Fibroblast of upper back skin (primary cell): ENCODE measurements around the gene IQGAP1.
"Not testable (repeated sequence)": the region's sequence is repeated elsewhere in the genome, so short reads cannot be mapped to it uniquely, and the experiment has no call there.

Experiments
- DNase-seq: peaks from one replicate; pipeline ENCODE4 v3.0.0-alpha.2; 2013

Gene IQGAP1

DNA sequence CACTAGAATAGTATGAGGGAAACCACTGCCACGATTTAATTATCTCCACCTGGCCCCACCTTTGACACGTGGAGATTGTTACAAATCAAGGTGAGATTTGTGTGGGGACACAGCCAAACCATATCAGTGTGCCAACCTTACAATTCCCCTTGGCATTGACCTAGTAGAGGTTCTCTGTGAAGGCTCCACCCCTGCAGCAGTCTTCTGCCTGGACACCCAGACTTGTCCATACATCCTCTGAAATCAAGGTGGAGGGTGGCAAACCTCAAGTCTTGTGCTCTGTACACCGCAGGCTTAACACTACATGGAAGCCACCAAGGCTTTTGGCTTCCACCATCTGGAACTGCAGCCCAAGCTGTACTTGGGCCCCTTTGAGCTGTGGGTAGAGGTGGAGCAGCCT is 8.8 kb upstream of the IQGAP1 start:
- DNase-seq: no peak

DNA sequence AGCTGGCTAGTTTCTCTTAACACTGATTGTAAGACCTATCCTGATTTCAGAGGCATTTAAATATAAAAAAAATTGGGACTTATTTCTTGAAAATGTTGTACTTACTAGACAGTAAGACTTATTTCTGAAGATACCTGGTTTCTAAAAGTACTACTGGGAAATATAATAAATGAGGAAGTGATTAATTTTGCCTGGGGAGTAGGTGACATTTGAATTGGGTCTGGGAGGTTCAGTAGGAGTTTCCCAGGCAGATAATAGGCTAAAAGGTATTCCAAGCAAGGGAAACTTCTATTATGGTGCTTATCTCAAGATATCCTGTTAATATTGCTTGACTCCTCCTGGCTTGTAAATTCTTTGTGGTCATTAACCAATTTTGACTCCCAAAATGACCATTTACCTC is 6.5 kb upstream of the IQGAP1 start:
- DNase-seq: no peak

DNA sequence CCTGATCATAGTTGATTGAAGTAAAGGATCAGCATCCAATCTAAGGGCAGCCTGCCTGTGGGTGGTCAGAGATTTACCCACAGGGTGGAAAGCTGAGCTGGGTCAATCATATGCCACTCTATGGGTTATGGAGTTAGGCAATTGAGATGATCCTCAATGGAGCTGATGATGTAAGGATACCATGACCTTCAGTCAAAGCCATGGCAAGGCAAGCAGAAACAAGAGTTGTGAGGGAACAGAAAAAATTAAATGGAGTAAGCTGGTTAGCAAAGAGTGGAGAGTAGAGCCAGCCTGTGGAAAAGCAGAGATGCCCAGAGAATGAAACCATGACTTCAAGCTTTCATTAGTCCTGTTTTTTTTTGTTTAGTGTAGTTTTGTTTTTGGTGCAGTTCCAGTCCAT is 5.7 kb upstream of the IQGAP1 start:
- DNase-seq: peak; percentile 24

DNA sequence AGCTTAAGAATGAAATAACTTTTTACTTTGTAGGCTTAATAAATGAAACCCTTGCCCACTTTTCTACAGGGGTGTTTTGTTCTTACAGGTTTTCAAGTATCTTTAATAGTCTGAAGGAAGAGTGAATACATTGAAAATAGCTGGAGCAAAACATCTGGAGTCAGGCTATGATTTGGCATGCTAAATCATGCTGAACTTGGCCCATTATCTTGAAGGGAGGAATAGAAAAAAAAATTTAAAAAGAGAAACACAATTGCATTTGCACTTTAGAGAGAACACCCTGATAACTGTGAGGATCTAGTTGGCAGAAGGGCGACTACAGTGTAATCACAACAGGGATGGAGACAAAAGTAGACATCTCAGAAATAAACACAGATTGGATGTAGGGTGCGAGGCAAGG is 1.8 kb upstream of the IQGAP1 start:
- no peak for DNase-seq

DNA sequence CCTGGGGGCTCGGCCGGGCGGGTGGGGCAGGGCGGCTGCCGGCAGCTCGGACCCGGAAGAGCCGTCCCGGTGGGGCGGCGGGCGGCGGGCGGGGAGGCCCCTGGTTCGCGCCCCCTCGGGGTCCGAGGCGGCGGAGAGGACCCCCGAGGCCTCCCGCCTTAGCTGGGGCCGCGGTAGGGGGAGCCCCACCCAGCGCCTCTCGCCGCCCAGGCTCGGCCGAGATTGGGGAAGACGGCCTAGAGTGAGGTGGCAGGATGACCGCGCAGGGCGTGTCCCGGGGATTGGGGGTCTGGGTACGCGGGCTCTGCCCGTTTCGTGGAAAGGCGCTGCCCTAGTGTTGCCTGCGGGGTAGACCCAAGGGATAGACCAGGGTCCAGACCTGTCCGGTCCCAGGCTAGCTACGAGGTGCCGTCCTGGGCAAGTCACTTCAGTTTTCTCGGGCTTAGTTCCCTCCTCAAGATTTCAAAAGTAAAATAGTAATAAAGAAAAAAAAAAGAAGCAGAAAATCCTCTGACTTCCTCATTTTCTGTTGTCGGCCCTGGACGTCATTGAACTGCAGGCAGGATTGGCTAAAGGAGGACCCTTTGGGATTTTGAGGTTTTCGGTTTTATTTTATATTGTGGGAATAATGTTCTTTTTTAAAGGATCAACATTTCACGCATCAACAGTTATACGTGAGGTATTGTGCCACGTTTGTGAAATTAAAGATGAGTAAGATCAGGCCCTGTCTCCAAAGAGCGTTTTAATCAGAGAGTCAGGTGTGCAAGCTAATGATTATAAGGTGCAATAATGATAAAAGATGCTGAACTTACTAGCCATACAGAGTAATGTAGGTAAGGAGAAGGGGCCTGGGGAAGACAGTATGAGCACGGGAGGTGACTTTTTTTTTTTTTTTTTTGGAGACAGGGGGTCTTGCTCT is 679 bp downstream of the IQGAP1 start:
- peak; percentile 45 for DNase-seq

DNA sequence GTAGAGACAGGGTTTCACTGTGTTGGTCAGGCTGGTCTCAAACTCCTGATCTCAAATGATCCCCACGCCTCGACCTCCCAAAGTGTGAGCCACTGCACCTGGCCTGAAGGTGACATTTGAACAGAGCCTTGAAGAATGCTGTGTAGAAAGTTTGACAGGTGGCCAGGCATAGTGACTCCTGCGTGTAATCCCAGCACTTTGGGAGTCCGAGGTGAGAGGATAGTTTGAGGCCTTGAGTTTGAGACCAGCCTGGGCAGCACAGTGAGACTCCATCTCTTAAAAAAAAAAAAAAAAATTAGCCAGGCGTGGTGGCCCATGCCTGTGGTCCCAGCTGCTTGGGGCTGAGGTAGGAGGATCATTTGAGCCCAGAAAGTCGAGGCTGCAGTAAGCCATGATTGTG is 1.5 kb downstream of the IQGAP1 start:
- DNase-seq: no peak

DNA sequence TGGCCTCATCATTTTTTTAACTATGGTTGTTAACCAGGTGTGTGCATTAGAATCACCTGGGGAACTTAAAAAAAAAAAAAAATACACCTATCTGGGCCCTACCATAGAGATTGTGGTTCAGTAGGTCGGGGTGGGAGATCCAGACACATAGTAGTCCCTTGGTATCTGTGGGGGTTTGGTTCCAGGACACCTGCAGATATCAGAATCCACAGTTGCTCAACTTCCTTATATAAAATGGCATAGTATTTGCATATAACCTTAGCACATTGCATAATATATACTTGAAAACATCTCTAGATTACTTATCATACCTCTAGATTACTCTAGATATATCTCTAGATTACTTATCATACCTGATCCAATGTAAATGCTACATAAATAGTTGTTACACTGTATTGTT is 5.0 kb downstream of the IQGAP1 start:
- DNase-seq: no peak

DNA sequence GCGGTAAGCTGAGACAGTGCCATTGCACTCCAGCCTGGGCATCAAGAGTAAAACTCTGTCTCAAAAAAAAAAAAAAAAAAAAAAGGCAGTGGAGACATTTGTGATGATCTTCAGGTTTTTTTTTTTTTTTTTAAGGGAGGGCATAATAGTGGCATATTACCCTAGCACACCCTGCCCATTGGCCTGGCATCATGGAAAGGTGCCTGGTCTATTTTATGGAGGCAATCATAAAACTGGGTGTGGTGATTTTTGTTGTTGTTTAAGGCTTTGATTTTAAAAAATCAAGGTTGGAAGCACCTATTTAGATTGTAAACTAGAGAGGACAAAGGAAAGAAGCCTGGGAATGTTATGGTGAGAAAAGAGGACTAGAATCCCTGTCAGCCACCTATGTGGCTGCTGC is 6.0 kb downstream of the IQGAP1 start:
- no peak for DNase-seq

DNA sequence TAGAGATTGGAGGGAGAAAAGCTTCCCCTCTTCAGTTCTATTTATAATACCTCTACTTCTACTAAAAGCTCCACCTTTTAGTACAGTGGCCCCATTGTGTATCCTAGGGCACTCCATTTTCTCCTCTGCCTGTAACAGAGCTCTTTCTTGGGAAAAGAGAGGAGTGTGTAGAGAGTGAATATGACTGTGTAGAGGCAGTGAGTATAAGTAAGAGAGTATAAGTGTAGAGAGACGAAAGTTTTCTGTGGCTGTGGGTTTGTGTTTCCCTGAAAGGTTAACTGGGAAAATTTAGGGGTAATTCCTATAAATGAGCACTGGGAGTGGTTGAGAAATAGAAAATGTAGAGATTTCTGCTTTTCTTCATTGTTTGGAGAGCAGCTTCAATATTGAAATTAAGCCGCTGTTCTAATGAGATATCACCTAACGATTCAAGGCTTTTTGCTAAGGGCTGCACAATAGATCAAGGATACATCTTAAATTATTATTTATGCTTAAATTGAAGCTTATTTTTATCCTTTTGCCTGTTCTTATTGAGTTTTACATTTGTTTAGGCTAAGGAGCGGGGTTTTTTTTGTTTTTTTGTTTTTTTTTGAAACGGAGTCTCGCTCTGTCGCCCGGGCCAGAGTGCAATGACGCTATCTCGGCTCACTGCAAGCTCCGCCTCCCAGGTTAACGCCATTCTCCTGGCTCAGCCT is 6.9 kb downstream of the IQGAP1 start:
- no peak for DNase-seq

DNA sequence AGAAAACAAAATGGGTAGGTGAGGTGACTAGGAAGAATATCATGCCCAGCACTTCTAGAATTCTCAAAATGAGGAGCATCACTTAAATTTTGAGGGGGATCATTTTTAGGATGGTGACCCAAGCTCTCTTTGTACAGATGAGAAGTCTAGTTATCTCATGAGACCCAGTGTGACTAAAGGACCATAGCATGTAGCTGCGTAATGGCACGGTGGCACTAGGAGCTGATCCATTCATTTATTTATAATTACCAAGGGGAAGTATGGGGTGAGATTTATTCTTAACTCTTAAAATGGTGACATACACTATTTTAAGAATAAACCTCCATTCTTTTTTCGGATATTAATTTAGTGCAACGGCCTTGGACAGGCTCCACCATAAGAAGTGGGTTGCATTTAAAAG is 8.3 kb downstream of the IQGAP1 start:
- no peak for DNase-seq

DNA sequence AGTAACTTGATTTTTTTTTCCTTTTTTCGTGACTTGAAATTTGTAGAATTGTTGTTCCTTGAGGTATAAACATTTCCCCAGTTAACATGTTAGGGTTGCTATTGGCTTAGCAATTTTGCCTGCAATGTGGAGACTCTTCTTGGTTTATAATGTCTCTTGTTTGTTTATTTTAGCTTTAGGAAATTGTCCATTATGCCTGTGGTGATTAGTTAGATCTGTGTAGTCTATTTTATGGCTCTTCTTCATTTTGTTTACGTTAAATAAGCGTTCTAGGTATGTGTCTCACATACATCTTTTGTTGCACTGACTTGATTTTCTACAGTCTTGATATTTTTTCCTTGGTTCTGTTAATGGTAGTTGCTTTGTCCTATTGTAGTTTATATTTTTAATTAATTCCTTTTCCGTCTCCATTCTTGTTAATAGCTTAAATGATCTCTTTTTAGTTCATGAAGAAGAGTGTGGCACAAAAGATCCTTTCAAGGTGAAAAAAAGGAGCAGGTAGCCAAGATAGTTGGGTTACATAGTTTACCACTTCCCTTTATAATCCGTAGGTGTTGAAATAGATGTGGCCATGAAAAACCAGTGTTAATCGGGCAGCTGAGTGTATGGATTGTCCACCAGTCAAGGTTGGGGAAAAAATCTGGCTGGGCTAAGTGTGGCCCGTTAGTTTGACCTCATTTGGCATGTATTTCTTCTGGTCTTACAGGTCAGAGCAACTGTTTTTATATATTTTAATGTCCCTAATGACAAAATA is 12.1 kb downstream of the IQGAP1 start:
- DNase-seq: no peak

DNA sequence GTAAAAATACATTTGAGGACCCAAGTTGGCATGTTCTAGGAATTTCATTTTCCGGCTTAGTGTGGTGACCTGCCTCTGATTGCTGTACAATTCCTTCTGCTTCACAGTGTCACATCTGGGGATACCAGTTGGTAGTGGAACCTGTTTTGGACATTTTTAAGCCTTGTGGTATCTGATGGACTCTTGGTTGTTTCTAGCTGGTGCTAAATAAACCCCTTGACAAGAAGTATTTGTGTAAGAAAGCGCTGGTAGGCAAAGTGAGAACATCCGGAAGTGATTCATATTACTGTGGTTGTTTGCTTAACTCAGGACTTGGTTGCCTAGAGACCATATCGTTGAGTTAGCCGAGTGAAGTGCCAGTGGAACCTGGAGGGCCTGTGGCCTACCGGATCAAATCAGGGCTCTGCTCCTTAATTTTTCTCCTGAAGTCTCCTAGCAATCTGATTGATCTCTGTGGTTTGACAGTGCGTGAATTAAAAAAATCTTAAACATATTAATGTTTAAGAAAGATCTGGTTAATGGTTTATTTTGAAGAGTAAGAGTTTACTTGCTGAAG is 12.8 kb downstream of the IQGAP1 start:
- DNase-seq: peak; percentile 89

DNA sequence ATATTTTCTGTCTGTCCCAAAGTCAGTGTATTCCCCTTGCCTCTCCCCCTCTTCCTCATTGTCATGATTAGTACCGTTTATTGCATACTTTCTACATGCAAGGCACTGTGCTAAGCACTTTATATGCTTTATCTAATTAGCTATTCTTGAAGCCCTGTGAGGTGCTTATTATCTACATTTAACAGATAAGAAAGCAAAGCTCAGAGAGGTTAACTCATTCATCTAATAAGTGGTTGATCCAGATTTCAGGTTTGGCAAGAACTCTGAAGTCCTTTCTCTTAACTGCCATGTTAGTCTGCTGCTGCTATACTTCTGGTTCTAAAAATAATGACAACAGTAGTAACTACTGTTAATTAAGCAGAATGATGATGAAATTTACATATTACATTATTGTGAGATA is 13.5 kb downstream of the IQGAP1 start:
- no peak for DNase-seq

DNA sequence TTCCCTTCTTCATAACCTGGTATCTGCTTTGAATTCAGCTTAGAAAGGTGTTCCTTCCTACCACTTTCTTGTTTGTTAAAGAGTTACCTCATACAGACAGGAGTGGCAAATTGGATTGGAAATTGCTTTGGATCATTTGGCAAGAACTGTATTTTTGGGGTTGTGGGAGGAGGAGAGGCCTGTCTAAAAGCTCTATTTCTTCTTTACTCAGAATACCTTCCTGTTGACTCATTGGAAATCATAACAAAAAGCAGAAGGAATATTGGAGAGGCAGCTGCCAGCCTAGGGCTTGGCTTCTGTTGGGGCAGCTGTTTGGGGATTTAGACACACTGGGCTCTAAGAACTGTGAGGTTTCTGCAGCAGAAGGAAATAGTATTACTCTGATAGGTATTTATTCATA is 14.2 kb downstream of the IQGAP1 start:
- peak; percentile 90 for DNase-seq

DNA sequence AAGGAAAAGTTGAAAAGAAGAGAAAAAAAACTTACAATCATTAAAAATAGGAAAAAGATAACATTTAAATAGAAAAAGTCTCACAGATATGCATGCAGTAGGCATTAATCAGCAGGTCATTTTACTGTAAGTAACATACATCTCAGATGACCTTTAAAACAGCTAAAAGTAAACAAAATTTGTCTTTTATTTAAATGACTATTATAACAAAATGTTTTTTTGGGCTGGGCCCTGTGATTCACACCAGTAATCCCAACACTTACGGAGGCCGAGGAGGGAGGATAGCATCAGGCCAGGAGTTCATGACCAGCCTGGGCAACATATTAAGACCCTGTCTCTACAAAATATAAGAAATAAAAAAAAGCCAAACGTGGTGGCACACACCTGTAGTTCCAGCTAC is 14.7 kb downstream of the IQGAP1 start:
- no peak for DNase-seq

DNA sequence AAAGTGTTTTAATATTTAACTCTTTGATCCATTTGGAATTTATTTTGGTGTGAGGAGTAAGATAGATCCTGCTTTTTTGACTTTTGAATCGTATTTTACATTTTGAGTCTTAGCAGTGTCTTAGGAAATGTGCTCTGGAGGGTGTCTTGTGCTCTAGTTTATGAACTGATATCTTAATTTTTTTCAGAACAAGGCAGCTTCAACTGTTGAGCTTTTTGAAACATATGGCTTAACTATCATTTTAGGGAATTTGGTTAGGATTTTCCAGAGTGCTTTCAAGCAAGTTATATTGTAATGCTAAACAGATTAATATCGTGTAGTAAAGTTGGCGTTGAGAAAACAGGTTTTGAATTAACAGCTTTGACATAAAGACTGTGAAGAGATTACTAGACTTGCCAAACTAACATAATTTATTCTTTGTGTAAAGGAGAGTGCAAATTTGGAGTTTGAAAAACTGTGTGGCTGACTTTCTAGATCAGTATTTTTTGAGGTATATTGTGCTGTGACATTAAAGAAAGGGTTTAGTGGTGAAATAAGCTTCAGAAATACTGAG is 17.1 kb downstream of the IQGAP1 start:
- DNase-seq: no peak

DNA sequence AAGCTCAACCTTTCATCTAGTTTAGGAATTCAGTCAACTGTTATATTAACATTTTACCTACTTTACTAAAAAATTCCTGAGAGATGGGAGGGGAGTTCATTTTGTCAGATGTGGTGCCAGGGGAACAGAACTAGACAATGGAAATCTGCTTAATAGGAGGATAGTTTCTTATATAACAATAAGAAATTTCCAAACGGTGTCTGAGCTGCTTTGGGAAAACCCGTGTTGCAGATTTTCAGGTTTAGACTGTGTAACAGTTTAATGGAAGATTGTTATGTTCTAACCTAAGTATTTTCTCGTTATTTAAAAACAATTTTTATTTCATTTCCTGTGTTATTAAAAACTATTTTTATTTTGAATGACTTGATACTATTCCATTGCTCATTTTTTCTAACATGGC is 19.3 kb downstream of the IQGAP1 start:
- no peak for DNase-seq

DNA sequence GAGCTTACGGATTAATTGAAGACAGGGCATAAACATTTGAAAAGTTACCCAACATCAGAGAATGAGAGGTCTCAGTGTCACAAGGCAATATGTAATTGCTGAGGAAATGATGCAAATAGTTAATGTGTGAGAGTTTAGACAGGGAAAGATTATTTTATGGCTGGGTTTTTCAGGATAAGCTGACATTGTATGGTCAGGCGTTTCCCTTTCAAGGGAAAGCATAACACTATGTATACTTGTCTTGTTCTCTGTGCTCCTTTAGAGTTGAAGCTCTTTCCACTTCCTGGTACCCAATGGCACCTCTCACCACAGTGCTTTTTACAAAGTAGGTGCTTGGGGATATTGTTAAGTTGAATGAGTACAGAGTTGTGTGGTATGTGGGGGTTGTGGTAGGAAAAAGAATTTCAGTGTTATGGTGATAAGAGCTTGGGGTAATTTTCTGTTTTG is 19.9 kb downstream of the IQGAP1 start:
- DNase-seq: peak; percentile 13

DNA sequence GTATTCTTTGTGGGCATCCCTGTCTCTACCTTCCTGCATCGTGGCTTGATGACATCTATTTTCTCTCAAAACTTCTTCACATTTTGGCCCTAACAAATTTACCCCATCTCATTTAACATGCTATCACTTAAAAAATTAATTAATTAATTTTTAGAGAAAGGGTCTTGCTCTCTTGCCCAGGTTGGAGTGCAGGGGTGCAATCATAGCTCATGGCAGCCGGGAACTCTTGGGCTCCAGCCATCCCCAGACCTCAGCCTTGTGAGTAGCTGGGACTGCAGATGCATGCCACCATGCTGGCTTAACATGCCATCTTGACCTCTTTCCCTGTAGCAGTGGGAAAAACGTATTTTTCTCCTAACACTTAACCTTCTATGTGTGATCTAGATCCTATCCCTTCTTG is 20.6 kb downstream of the IQGAP1 start:
- no peak for DNase-seq

DNA sequence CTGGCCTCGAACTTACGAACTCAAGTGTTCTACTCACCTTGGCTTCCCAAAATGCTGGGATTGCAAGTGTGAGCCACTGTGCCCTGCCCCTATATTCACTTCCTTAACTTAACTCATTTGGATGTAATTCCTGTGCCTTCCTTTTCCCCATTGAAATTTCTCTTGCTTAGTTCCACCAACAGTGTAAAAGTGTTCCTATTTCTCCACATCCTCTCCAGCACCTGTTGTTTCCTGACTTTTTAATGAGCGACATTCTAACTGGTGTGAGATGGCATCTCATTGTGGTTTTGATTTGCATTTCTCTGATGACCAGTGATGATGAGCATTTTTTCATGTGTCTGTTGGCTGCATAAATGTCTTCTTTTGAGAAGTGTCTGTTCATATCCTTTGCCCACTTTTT is 21.5 kb downstream of the IQGAP1 start:
- not testable (repeated sequence) for DNase-seq

DNA sequence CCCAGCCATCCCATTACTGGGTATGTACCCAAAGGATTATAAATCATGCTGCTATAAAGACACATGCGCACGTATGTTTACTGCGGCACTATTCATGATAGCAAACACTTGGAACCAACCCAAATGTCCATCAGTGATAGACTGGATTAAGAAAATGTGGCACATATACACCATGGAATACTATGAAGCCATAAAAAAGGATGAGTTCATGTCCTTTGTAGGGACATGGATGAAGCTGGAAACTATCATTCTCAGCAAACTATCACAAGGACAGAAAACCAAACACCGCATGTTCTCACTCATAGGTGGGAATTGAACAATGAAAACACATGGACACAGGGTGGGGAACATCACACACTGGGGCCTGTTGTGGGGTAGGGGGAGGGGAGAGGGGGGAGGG is 22.3 kb downstream of the IQGAP1 start:
- not testable (repeated sequence) for DNase-seq

DNA sequence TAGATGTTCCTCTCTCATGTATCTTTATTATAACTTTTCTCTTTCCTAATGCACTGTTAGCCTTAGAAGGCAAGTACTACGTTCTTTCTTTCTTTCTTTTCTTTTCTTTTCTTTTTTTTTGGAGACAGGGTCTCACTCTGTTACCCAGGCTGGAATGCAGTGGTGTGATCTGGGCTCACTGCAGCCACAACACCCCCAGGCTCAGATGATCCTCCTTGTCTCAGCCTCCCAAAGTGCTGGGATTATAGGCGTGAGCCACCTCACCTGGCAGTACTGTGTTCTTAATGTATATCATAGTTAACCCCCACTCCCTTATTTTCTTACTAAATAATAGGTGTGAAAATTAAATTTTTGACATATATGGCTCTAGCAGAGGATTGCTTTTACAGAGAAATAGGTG is 23.1 kb downstream of the IQGAP1 start:
- DNase-seq: no peak
